ENCODE data around the gene INAVA. TPM values are rescaled to one million over a fixed set of nuclear protein-coding genes. Genes with fewer than 3 reads are reported as not detected.

INAVA gene
- total and polyA plus RNA-seq, 9 of the 15 experiments (the other 6 are each of a cell fraction or from before 2014, with no cell fraction given) = 0.09 TPM; not detected in 8

DNA sequence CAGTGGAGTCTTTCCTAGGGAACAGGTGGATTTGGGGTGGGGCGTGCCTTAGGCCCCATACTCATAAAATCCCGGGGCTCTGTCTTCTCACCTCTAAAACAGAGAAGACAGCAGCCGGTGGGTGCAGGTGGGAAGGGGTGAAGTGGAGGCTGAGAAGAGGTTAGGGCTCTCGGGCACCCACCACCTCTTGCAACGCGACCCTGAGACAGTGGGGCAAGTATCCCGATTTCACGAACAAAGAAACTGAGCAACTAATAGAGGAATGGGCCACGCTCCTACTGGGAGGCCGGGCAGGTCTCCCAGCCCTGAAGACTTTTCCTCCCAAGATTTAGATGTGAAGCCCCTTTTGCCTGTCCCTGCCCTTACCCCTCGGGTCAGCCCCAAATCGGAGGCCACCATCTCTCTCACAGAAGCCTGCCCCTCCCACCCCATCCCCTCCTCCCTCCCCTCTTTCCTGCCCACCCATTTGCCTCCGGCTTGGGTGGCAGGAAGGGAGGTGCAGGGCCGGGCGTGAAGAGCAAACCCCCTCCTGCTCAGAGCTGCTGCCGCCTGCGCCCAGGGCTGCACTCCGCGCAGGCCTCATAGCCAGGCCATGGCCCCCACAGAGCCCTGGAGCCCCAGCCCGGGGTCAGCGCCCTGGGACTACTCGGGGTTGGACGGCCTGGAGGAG is 22.1 kb upstream of the INAVA start, which contains the start of gene GPR25 (continued):
- TF ChIP-seq ATF3 (IDR thresholded peaks at IDR 0.05) = no peak
- no peak for TF ChIP-seq ATF3 (CRISPR knock-in tag; conservative IDR thresholded peaks at IDR 0.05)
- TF ChIP-seq, protein P1, sequence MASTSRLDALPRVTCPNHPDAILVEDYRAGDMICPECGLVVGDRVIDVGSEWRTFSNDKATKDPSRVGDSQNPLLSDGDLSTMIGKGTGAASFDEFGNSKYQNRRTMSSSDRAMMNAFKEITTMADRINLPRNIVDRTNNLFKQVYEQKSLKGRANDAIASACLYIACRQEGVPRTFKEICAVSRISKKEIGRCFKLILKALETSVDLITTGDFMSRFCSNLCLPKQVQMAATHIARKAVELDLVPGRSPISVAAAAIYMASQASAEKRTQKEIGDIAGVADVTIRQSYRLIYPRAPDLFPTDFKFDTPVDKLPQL (IDR thresholded peaks at IDR 0.05; ENCODE audit: extremely low read depth, insufficient read length) = no peak
- TF ChIP-seq PTRF (tag; IDR thresholded peaks at IDR 0.05) = no peak
- TF ChIP-seq ZNF354B (CRISPR knock-in tag; IDR thresholded peaks at IDR 0.05) = no peak

- 0 out of 2 replicates have a peak, but pooled peaks cover 7% of the 10 kb centered on the region for H4K20me1 ChIP-seq (replicated peaks; ENCODE audit: control insufficient read depth, insufficient read depth, low read length)
- H3K27me3 ChIP-seq (ENCODE audit: control insufficient read depth in 2 of 2, insufficient read depth in 2 of 2, low read length in 2 of 2) = peaks cover 65 to 74% of the 10 kb centered on the region in 2 experiments
- TF ChIP-seq, protein P2, sequence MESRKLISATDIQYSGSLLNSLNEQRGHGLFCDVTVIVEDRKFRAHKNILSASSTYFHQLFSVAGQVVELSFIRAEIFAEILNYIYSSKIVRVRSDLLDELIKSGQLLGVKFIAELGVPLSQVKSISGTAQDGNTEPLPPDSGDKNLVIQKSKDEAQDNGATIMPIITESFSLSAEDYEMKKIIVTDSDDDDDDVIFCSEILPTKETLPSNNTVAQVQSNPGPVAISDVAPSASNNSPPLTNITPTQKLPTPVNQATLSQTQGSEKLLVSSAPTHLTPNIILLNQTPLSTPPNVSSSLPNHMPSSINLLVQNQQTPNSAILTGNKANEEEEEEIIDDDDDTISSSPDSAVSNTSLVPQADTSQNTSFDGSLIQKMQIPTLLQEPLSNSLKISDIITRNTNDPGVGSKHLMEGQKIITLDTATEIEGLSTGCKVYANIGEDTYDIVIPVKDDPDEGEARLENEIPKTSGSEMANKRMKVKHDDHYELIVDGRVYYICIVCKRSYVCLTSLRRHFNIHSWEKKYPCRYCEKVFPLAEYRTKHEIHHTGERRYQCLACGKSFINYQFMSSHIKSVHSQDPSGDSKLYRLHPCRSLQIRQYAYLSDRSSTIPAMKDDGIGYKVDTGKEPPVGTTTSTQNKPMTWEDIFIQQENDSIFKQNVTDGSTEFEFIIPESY (CRISPR knock-in tag; IDR thresholded peaks at IDR 0.05) = 0 out of 2 replicates have a peak, but pooled peaks have one; percentile 7
- no peak for TF ChIP-seq CC2D1A (IDR thresholded peaks at IDR 0.05)
- TF ChIP-seq ATF3 (IDR thresholded peaks at IDR 0.05) = no peak
- no peak for TF ChIP-seq ATF3 (CRISPR knock-in tag; conservative IDR thresholded peaks at IDR 0.05)
- WGBS (ENCODE audit: insufficient coverage, low coverage, missing lambda C conversion rate) = 39% methylated on average over 47 of the region's 61 CpGs
- no peaks in the 10 kb centered on the region for H3K36me3 ChIP-seq (ENCODE audit: control insufficient read depth, insufficient read depth, low read length)
- H3K9me3 ChIP-seq (replicated peaks; ENCODE audit: control insufficient read depth, insufficient read depth, low read depth, low read length) = no peaks in the 10 kb centered on the region
- H3K79me2 ChIP-seq (ENCODE audit: control insufficient read depth, insufficient read depth, low read length) = no peaks in the 10 kb centered on the region
- CTCF ChIA-PET (ENCODE audit: low intra/inter-chr PET ratio) = no interaction called here
- H3K9ac ChIP-seq (ENCODE audit: insufficient read depth in 1 of 2, low read depth in 2 of 2, low read length in 2 of 2) = no peak overlapping the region
- BruUV-seq (replicated peaks) = no TSS peak
- H3K4me2 ChIP-seq (ENCODE audit: insufficient read depth, low read length) = no peak overlapping the region
- no peak overlapping the region for H3K27ac ChIP-seq (ENCODE audit: extremely low read depth, low read depth, low read length)
- POLR2A ChIA-PET = no interaction called here
- FAIRE-seq (no peak), DNase-seq (ENCODE audit: extremely low read depth in 1 of 4, low spot score in 3 of 4) (no peak), ATAC-seq (no peak)
- H3K4me1 ChIP-seq (replicated peaks in 1 of 2; ENCODE audit: control insufficient read depth in 2 of 2, insufficient read depth in 2 of 2, low read length in 2 of 2) = peaks cover 0 to 14% of the 10 kb centered on the region in 2 experiments; a peak in 1 of 5 replicates
- no peak overlapping the region for H3K4me3 ChIP-seq
- intact Hi-C loops (cut with micrococcal nuclease) (no loop called here), in situ Hi-C loops (cut with MboI) (no loop called here)
- no peaks in the 10 kb centered on the region for H3K9me1 ChIP-seq (ENCODE audit: control insufficient read depth, insufficient read depth, low read length)
- no peak overlapping the region for H2AFZ ChIP-seq (ENCODE audit: low read depth, low read length)
These were observed 21.5 kb upstream of the INAVA start for GRCh38 chr1:200873116-200873670.
